Lower leg skin (tissue), 3 donors: ENCODE results near the gene RCL1.

Source experiments
- POLR2A ChIP-seq, 2 donors: fragments of 450-650 bp; IDR thresholded peaks; one replicate each; pipeline ENCODE4 v1.6.1; 2016 to 2017; ENCODE audit warnings: antibody characterized with exemption in 2 of 2, mild to moderate bottlenecking in 1 of 2, moderate library complexity in 1 of 2
- TF ChIP-seq, protein P1 (sequence below), 3 donors: fragments of 450-650 bp; IDR thresholded peaks; one replicate each; pipeline ENCODE4 v1.5.1; 2016; ENCODE audit warnings: antibody characterized with exemption in 3 of 3, mild to moderate bottlenecking in 3 of 3, moderate library complexity in 2 of 3

- TF ChIP-seq, protein P1, sequence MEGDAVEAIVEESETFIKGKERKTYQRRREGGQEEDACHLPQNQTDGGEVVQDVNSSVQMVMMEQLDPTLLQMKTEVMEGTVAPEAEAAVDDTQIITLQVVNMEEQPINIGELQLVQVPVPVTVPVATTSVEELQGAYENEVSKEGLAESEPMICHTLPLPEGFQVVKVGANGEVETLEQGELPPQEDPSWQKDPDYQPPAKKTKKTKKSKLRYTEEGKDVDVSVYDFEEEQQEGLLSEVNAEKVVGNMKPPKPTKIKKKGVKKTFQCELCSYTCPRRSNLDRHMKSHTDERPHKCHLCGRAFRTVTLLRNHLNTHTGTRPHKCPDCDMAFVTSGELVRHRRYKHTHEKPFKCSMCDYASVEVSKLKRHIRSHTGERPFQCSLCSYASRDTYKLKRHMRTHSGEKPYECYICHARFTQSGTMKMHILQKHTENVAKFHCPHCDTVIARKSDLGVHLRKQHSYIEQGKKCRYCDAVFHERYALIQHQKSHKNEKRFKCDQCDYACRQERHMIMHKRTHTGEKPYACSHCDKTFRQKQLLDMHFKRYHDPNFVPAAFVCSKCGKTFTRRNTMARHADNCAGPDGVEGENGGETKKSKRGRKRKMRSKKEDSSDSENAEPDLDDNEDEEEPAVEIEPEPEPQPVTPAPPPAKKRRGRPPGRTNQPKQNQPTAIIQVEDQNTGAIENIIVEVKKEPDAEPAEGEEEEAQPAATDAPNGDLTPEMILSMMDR (IDR thresholded peaks at IDR 0.05) = no peak
- TF ChIP-seq POLR2A (IDR thresholded peaks at IDR 0.05) = no peak
These were observed 71.5 kb downstream of the RCL1 start for GRCh38 chr9:4864234-4864661.
